ENCODE measurements around the gene COX7A2. TPM values are rescaled to one million over a fixed set of nuclear protein-coding genes. Genes with fewer than 3 reads are reported as not detected.

Gene COX7A2
- total RNA-seq, 2 experiments from 2014 or later, result 481 to 485 TPM

GRCh38 chr6:75220357-75220756, 23.2 kb downstream of the COX7A2 start:
- ATAC-seq (no peak), DNase-seq (no peak)
- CTCF ChIA-PET, result interaction anchor here (0.7 to 2.6 kb wide), 3 partner anchors 10 to 77 kb away, joined by 3 to 55 read pairs (median 3); no protein-coding TSS in a partner anchor
- H3K36me3 Mint-ChIP-seq (ENCODE audit: low read depth), result no peaks in the 10 kb centered on the region
- POLR2A ChIA-PET, result no interaction called here
- no peaks in the 10 kb centered on the region for H3K9me3 Mint-ChIP-seq
- H3K4me1 Mint-ChIP-seq (ENCODE audit: low read depth), result peaks cover 6% of the 10 kb centered on the region
- peaks cover 21% of the 10 kb centered on the region for H3K27me3 Mint-ChIP-seq
- intact Hi-C loops (cut with micrococcal nuclease), result no loop called here
- H3K27ac Mint-ChIP-seq, result no peak overlapping the region
- no peak for TF ChIP-seq CTCF (IDR thresholded peaks at IDR 0.05)
- no peak overlapping the region for H3K4me3 Mint-ChIP-seq

GRCh38 chr6:75219263-75219662, 24.3 kb downstream of the COX7A2 start:
- TF ChIP-seq CTCF (IDR thresholded peaks at IDR 0.05), result no peak
- no peak overlapping the region for H3K27ac Mint-ChIP-seq
- peaks cover 24% of the 10 kb centered on the region for H3K27me3 Mint-ChIP-seq
- H3K9me3 Mint-ChIP-seq, result no peaks in the 10 kb centered on the region
- no peak overlapping the region for H3K4me3 Mint-ChIP-seq
- ChIA-PET CTCF (interaction anchor here (2.5 to 2.6 kb wide), 2 partner anchors 9 to 10 kb away, joined by 12 to 55 read pairs; no protein-coding TSS in a partner anchor), POLR2A (no interaction called here)
- peaks cover 6% of the 10 kb centered on the region for H3K4me1 Mint-ChIP-seq (ENCODE audit: low read depth)
- intact Hi-C loops (cut with micrococcal nuclease), result no loop called here
- DNase-seq (no peak), ATAC-seq (no peak)
- no peaks in the 10 kb centered on the region for H3K36me3 Mint-ChIP-seq (ENCODE audit: low read depth)

GRCh38 chr6:75217193-75217592, 26.4 kb downstream of the COX7A2 start:
- Mint-ChIP-seq H3K27ac (no peak overlapping the region), H3K4me3 (no peak overlapping the region), H3K36me3 (ENCODE audit: low read depth) (no peaks in the 10 kb centered on the region), H3K27me3 (peaks cover 24% of the 10 kb centered on the region), H3K4me1 (ENCODE audit: low read depth) (peaks cover 6% of the 10 kb centered on the region), H3K9me3 (no peaks in the 10 kb centered on the region)
- CTCF ChIA-PET, result interaction anchor here (1.3 to 2.5 kb wide), 3 partner anchors 8 to 15 kb away, joined by 4 to 12 read pairs (median 6); no protein-coding TSS in a partner anchor
- intact Hi-C loops (cut with micrococcal nuclease), result no loop called here
- POLR2A ChIA-PET, result interaction anchor here (0.9 kb wide), 1 partner anchor 12 kb away, joined by 4 read pairs; the partner anchor contains the start of gene COL12A1
- no peak for TF ChIP-seq CTCF (IDR thresholded peaks at IDR 0.05)
- ATAC-seq (no peak), DNase-seq (no peak)

GRCh38 chr6:75215291-75215690, 28.3 kb downstream of the COX7A2 start:
- no peak for TF ChIP-seq CTCF (IDR thresholded peaks at IDR 0.05)
- Mint-ChIP-seq H3K4me1 (ENCODE audit: low read depth) (peaks cover 6% of the 10 kb centered on the region), H3K36me3 (ENCODE audit: low read depth) (no peaks in the 10 kb centered on the region), H3K9me3 (no peaks in the 10 kb centered on the region), H3K4me3 (no peak overlapping the region), H3K27ac (no peak overlapping the region), H3K27me3 (peaks cover 29% of the 10 kb centered on the region)
- DNase-seq (no peak), ATAC-seq (no peak)
- CTCF ChIA-PET, result interaction anchor here (0.6 to 2.4 kb wide), 2 partner anchors 13 to 180 kb away, joined by 3 to 6 read pairs; no protein-coding TSS in a partner anchor
- intact Hi-C loops (cut with micrococcal nuclease), result no loop called here
- POLR2A ChIA-PET, result no interaction called here

- H3K9me3 Mint-ChIP-seq, result no peaks in the 10 kb centered on the region
- CTCF ChIA-PET, result interaction anchor here (1.0 kb wide), 1 partner anchor 1481 kb away, joined by 4 read pairs; no protein-coding TSS in a partner anchor
- TF ChIP-seq CTCF (IDR thresholded peaks at IDR 0.05), result no peak
- H3K27ac Mint-ChIP-seq, result no peak overlapping the region
- H3K4me1 Mint-ChIP-seq (ENCODE audit: low read depth), result peaks cover 10% of the 10 kb centered on the region
- POLR2A ChIA-PET, result interaction anchor here (0.6 kb wide), 1 partner anchor 244 kb away, joined by 4 read pairs; no protein-coding TSS in a partner anchor
- ATAC-seq (peak; percentile 58), DNase-seq (peak; percentile 44)
- H3K4me3 Mint-ChIP-seq, result no peak overlapping the region
- intact Hi-C loops (cut with micrococcal nuclease), result no loop called here
- H3K36me3 Mint-ChIP-seq (ENCODE audit: low read depth), result no peaks in the 10 kb centered on the region
- peaks cover 40% of the 10 kb centered on the region for H3K27me3 Mint-ChIP-seq
Measured at GRCh38 chr6:75213732-75214131, 29.9 kb downstream of the COX7A2 start.
